Endodermal cell (in vitro differentiated cells): ENCODE data around the gene TEX51. TPM values are rescaled to one million over a fixed set of nuclear protein-coding genes. Genes with fewer than 3 reads are reported as not detected.

Source experiments
- DNase-seq: peaks from one replicate; pipeline ENCODE4 v3.0.0-alpha.2; 2017
- H3K27ac ChIP-seq: 2 replicates; pipeline ENCODE4 v1.5.1; 2013; ENCODE audit warnings: mild to moderate bottlenecking, low read depth, low read length, moderate library complexity
- H3K27me3 ChIP-seq: 2 replicates; pipeline ENCODE4 v1.6.1; 2013; ENCODE audit warnings: mild to moderate bottlenecking, low read length, moderate library complexity; ENCODE audit not compliant: insufficient read depth, control insufficient read depth, poor library complexity, severe bottlenecking
- H3K36me3 ChIP-seq: 2 replicates; pipeline ENCODE4 v1.7.0; 2013; ENCODE audit warnings: mild to moderate bottlenecking, low read length, moderate library complexity; ENCODE audit not compliant: control insufficient read depth, insufficient read depth
- H3K4me1 ChIP-seq: one replicate; pipeline ENCODE4 v1.7.0; 2013; ENCODE audit warnings: low read length; ENCODE audit not compliant: control insufficient read depth, insufficient read depth
- H3K4me3 ChIP-seq: 2 replicates; pipeline ENCODE4 v1.5.1; 2013; ENCODE audit warnings: mild to moderate bottlenecking, low read length, moderate library complexity
- H3K9ac ChIP-seq: 2 replicates; pipeline ENCODE4 v1.6.1; 2013; ENCODE audit warnings: mild to moderate bottlenecking, low read length, moderate library complexity; ENCODE audit not compliant: poor library complexity, severe bottlenecking; ENCODE audit errors: extremely low read depth
- H3K9me3 ChIP-seq: 2 replicates; pipeline ENCODE4 v1.6.1; 2013; ENCODE audit warnings: mild to moderate bottlenecking, low read length, moderate library complexity; ENCODE audit not compliant: control insufficient read depth
- H3K27ac Mint-ChIP-seq: 2 replicates; pipeline ENCODE4 v1.8.0; 2020; ENCODE audit warnings: mixed read lengths
- H3K27me3 Mint-ChIP-seq: 2 replicates; pipeline ENCODE4 v1.8.0; 2021; ENCODE audit warnings: mild to moderate bottlenecking, mixed read lengths; ENCODE audit not compliant: insufficient read depth
- H3K36me3 Mint-ChIP-seq: 2 replicates; pipeline ENCODE4 v1.8.0; 2020; ENCODE audit warnings: low read depth, mixed read lengths
- H3K4me1 Mint-ChIP-seq: 2 replicates; pipeline ENCODE4 v1.8.0; 2020; ENCODE audit warnings: mixed read lengths
- H3K4me3 Mint-ChIP-seq: 2 replicates; pipeline ENCODE4 v1.8.0; 2020; ENCODE audit warnings: mild to moderate bottlenecking, moderate library complexity, mixed read lengths
- H3K9me3 Mint-ChIP-seq: 2 replicates; pipeline ENCODE4 v1.8.0; 2020; ENCODE audit warnings: mild to moderate bottlenecking, mixed read lengths
- WGBS, 2 experiments: methylation state at CpG; one replicate each; pipeline versions ENCODE4 v1.1.5 to v1.1.7; 2013; ENCODE audit warnings: missing lambda C conversion rate in 2 of 2, mixed read lengths in 1 of 2; ENCODE audit not compliant: insufficient coverage in 1 of 2, insufficient read length in 1 of 2; 5-methylcytosine and 5-hydroxymethylcytosine counted together
- total RNA-seq, 2 donors: library from RNA; stranded (reverse); fragmentation: NEBNext Ultra II Directional in 1 of 2; extraction: Animal tissue kit (Norgen Biotek cat#: 25700) in 1 of 2; gene quantifications; 2 replicates in 1 of 2; 3 replicates in 1 of 2; pipeline ENCODE4 v1.2.1, GENCODE V29; 2021
- TF ChIP-seq, protein P1 (sequence below): fragments of 200-600 bp; sonication (generic); conservative IDR thresholded peaks from 2 replicates; pipeline ENCODE4 v1.5.0; 2021; ENCODE audit warnings: antibody characterized with exemption, mild to moderate bottlenecking

The TEX51 gene
- total RNA-seq, 2 donors from 2014 or later, result not detected

DNA sequence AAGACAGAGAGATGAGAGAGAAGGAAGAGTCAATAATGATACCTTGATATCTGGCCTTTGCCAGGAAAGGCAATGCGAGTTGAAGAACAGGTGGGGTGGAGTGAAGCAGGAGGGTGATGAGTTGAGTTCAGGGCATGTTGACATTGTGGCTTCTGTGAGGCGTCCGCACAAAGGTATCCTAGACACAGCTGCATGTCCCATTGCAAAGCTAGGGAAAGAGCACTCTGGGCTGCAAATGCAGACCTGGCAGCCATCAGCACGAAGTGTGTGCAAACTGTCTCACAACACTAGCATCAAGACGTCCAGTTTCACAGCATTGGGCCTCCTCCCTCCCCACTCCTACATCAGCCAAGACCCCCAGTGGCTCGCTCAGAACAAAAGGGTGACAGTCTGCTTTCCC, 36.1 kb downstream of the TEX51 start:
- peaks cover 6% of the 10 kb centered on the region for H3K9me3 Mint-ChIP-seq
- TF ChIP-seq, protein P1, sequence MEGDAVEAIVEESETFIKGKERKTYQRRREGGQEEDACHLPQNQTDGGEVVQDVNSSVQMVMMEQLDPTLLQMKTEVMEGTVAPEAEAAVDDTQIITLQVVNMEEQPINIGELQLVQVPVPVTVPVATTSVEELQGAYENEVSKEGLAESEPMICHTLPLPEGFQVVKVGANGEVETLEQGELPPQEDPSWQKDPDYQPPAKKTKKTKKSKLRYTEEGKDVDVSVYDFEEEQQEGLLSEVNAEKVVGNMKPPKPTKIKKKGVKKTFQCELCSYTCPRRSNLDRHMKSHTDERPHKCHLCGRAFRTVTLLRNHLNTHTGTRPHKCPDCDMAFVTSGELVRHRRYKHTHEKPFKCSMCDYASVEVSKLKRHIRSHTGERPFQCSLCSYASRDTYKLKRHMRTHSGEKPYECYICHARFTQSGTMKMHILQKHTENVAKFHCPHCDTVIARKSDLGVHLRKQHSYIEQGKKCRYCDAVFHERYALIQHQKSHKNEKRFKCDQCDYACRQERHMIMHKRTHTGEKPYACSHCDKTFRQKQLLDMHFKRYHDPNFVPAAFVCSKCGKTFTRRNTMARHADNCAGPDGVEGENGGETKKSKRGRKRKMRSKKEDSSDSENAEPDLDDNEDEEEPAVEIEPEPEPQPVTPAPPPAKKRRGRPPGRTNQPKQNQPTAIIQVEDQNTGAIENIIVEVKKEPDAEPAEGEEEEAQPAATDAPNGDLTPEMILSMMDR, result no peak
- Histone ChIP-seq H3K4me1 (no peaks in the 10 kb centered on the region), H3K36me3 (no peaks in the 10 kb centered on the region), H3K9me3 (peaks cover 8% of the 10 kb centered on the region), H3K9ac (no peak overlapping the region), H3K4me3 (no peak overlapping the region), H3K27me3 (no peaks in the 10 kb centered on the region), H3K27ac (no peak overlapping the region)
- no peaks in the 10 kb centered on the region for H3K4me1 Mint-ChIP-seq
- H3K27me3 Mint-ChIP-seq, result peaks cover 42% of the 10 kb centered on the region
- WGBS, 2 experiments, result 80 to 90% methylated on average over 2 to 6 of the region's 6 CpGs
- DNase-seq, result no peak
- H3K4me3 Mint-ChIP-seq, result no peak overlapping the region
- H3K36me3 Mint-ChIP-seq, result no peaks in the 10 kb centered on the region
- H3K27ac Mint-ChIP-seq, result no peak overlapping the region

DNA sequence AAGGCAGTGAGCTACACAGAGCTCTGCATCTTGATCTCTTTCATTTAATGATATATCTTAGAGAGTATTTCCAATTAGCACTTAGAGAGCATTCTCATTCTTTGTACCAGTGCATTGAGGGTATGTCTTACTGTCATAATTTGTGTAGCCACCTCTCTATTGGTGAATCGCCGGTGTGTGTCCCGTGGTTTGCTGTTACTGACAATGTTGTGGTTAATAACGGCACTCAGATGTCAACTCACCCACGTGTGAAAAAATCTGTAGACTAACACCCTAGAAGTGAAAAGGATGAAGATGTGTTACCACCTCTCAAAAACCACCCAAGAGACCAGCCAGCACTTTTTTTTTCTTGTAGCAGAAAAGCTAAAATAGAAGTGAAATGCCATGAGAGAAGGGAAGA, 37.1 kb downstream of the TEX51 start:
- no peaks in the 10 kb centered on the region for H3K4me1 Mint-ChIP-seq
- no peak overlapping the region for H3K27ac Mint-ChIP-seq
- no peak overlapping the region for H3K9ac ChIP-seq
- peaks cover 52% of the 10 kb centered on the region for H3K27me3 Mint-ChIP-seq
- no peak overlapping the region for H3K4me3 Mint-ChIP-seq
- H3K27ac ChIP-seq, result no peak overlapping the region
- no peak overlapping the region for H3K4me3 ChIP-seq
- peaks cover 16% of the 10 kb centered on the region for H3K9me3 Mint-ChIP-seq
- TF ChIP-seq, protein P1, result no peak
- H3K36me3 Mint-ChIP-seq, result peaks cover 2% of the 10 kb centered on the region
- H3K9me3 ChIP-seq, result peaks cover 18% of the 10 kb centered on the region
- 92 to 98% methylated on average over 4 to 5 of the region's 5 CpGs for WGBS, 2 experiments
- no peaks in the 10 kb centered on the region for H3K36me3 ChIP-seq
- H3K4me1 ChIP-seq, result no peaks in the 10 kb centered on the region
- DNase-seq, result no peak
- no peaks in the 10 kb centered on the region for H3K27me3 ChIP-seq

DNA sequence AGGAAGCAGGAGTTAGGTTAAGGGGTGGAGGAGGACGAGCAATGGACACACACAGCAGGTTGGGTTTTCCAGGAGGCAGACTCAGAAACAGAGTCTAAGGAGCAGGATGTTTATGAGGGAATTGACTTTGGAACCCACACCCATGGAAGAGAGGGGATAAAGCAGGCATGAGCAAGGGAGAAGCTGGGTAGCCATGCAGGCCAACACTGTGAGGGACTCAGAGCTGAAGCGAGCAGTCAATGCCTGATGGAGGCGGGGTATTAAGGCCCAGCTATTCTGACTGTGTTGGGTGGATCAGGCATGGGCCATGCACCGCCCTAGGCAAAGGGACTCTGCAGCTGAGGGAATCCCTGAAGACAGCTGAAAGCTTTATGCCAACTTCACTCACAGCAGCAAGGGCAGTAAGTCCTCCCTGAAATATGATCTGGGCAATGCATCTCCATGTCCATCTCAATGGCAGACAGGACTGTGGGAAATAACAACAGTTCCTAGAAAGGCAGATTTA, 37.6 kb downstream of the TEX51 start:
- no peaks in the 10 kb centered on the region for H3K36me3 ChIP-seq
- Mint-ChIP-seq H3K27ac (no peak overlapping the region), H3K9me3 (peaks cover 21% of the 10 kb centered on the region), H3K27me3 (peaks cover 56% of the 10 kb centered on the region), H3K4me3 (no peak overlapping the region), H3K36me3 (peaks cover 4% of the 10 kb centered on the region), H3K4me1 (no peaks in the 10 kb centered on the region)
- WGBS, 2 experiments, result 89 to 92% methylated on average over 3 to 4 of the region's 4 CpGs
- DNase-seq, result no peak
- H3K9ac ChIP-seq, result no peak overlapping the region
- TF ChIP-seq, protein P1, result no peak
- no peaks in the 10 kb centered on the region for H3K27me3 ChIP-seq
- no peak overlapping the region for H3K4me3 ChIP-seq
- no peaks in the 10 kb centered on the region for H3K4me1 ChIP-seq
- H3K9me3 ChIP-seq, result peaks cover 23% of the 10 kb centered on the region
- no peak overlapping the region for H3K27ac ChIP-seq
